CD14-positive monocyte (primary cell): ENCODE results near the gene MEF2B. TPM values are rescaled to one million over a fixed set of nuclear protein-coding genes. Genes with fewer than 3 reads are reported as not detected.

Experiments used
- DNase-seq, 3 donors: peaks; one replicate each; pipeline ENCODE4 v3.0.0-alpha.2; 2011 to 2022
- H2AFZ ChIP-seq: 2 replicates; pipeline ENCODE4 v1.6.0; 2012; ENCODE audit warnings: mild to moderate bottlenecking, low read depth, low read length, inconsistent platforms; ENCODE audit not compliant: insufficient read depth, poor library complexity, severe bottlenecking
- H3K27ac ChIP-seq, 2 donors: 1 replicate in 1 of 2; 2 replicates in 1 of 2; pipeline ENCODE4 v1.5.1; 2012 to 2013; ENCODE audit warnings: low read length in 2 of 2, control low read depth in 1 of 2, inconsistent platforms in 1 of 2, low read depth in 1 of 2, mild to moderate bottlenecking in 1 of 2
- H3K27me3 ChIP-seq, 2 donors: one replicate each; pipeline versions ENCODE4 v1.6.0 to v1.6.1; 2011 to 2013; ENCODE audit warnings: low read length in 2 of 2; ENCODE audit not compliant: control insufficient read depth in 2 of 2, insufficient read depth in 2 of 2
- H3K36me3 ChIP-seq, 2 donors: replicated peaks in 1 of 2; 1 replicate in 1 of 2; 2 replicates in 1 of 2; pipeline versions ENCODE4 v1.5.1 to v1.6.1; 2012 to 2013; ENCODE audit warnings: low read length in 2 of 2, control low read depth in 1 of 2, inconsistent platforms in 1 of 2, mild to moderate bottlenecking in 1 of 2; ENCODE audit not compliant: insufficient read depth in 2 of 2, control insufficient read depth in 1 of 2
- H3K4me1 ChIP-seq, 2 donors: 1 replicate in 1 of 2; 2 replicates in 1 of 2; pipeline versions ENCODE4 v1.5.1 to v1.6.1; 2012 to 2013; ENCODE audit warnings: low read length in 2 of 2, control low read depth in 1 of 2, inconsistent platforms in 1 of 2, mild to moderate bottlenecking in 1 of 2, moderate library complexity in 1 of 2; ENCODE audit not compliant: insufficient read depth in 2 of 2, control insufficient read depth in 1 of 2
- H3K4me2 ChIP-seq: replicated peaks from 2 replicates; pipeline ENCODE3; 2012; ENCODE audit warnings: low read length, moderate library complexity, mild to moderate bottlenecking; ENCODE audit not compliant: poor library complexity, severe bottlenecking; ENCODE audit errors: extremely low read depth
- H3K4me3 ChIP-seq, 3 experiments: fragments of 200-600 bp in 1 of 3; sonication (generic) in 1 of 3; replicated peaks in 1 of 3; 1 replicate in 2 of 3; 2 replicates in 1 of 3; pipeline ENCODE4 v1.5.1; 2011 to 2013; ENCODE audit warnings: low read length in 3 of 3, mild to moderate bottlenecking in 3 of 3, control low read depth in 2 of 3, low read depth in 2 of 3, inconsistent platforms in 1 of 3, moderate library complexity in 1 of 3
- H3K79me2 ChIP-seq: 2 replicates; pipeline ENCODE4 v1.6.0; 2012; ENCODE audit warnings: mild to moderate bottlenecking, control low read depth, inconsistent platforms, low read length, moderate library complexity; ENCODE audit not compliant: insufficient read depth
- H3K9ac ChIP-seq: 2 replicates; pipeline ENCODE4 v1.6.0; 2017; ENCODE audit warnings: low read length, mild to moderate bottlenecking; ENCODE audit not compliant: insufficient read depth, poor library complexity, severe bottlenecking
- H3K9me3 ChIP-seq, 2 donors: replicated peaks in 1 of 2; 1 replicate in 1 of 2; 2 replicates in 1 of 2; pipeline versions ENCODE4 v1.5.1 to v1.6.1; 2012 to 2013; ENCODE audit warnings: low read length in 2 of 2, control low read depth in 1 of 2; ENCODE audit not compliant: control insufficient read depth in 1 of 2, insufficient read depth in 1 of 2
- H4K20me1 ChIP-seq: 2 replicates; pipeline ENCODE4 v1.6.0; 2012; ENCODE audit warnings: mild to moderate bottlenecking, low read length, control low read depth, moderate library complexity; ENCODE audit not compliant: insufficient read depth
- H3K27ac Mint-ChIP-seq, 7 donors: one replicate each; pipeline ENCODE4 v1.8.0; 2020; ENCODE audit warnings: mild to moderate bottlenecking in 7 of 7, mixed read lengths in 7 of 7, moderate library complexity in 6 of 7, inconsistent platforms in 2 of 7
- H3K27me3 Mint-ChIP-seq, 3 donors: one replicate each; pipeline ENCODE4 v1.8.0; 2021 to 2022; ENCODE audit warnings: low read depth in 3 of 3, mild to moderate bottlenecking in 3 of 3, mixed read lengths in 3 of 3, moderate library complexity in 3 of 3, inconsistent platforms in 1 of 3
- H3K36me3 Mint-ChIP-seq, 2 donors: one replicate each; pipeline ENCODE4 v1.8.0; 2020; ENCODE audit warnings: mixed read lengths in 2 of 2, inconsistent platforms in 1 of 2, mild to moderate bottlenecking in 1 of 2
- H3K4me1 Mint-ChIP-seq: one replicate; pipeline ENCODE4 v1.8.0; 2020; ENCODE audit warnings: mild to moderate bottlenecking, mixed read lengths
- H3K4me3 Mint-ChIP-seq, 2 donors: one replicate each; pipeline ENCODE4 v1.8.0; 2020; ENCODE audit warnings: mild to moderate bottlenecking in 2 of 2, mixed read lengths in 2 of 2, moderate library complexity in 1 of 2
- H3K9me3 Mint-ChIP-seq, 7 donors: one replicate each; pipeline ENCODE4 v1.8.0; 2020 to 2022; ENCODE audit warnings: mixed read lengths in 7 of 7, mild to moderate bottlenecking in 6 of 7, moderate library complexity in 6 of 7, inconsistent platforms in 2 of 7
- CTCF ChIP-seq: fragments of 200-600 bp; IDR thresholded peaks from one replicate; pipeline ENCODE4 v1.8.0; 2022; ENCODE audit warnings: antibody characterized with exemption, mild to moderate bottlenecking
- WGBS: methylation state at CpG from one replicate; pipeline ENCODE4 v1.1.5; 2013; ENCODE audit warnings: missing lambda C conversion rate; ENCODE audit not compliant: insufficient coverage; 5-methylcytosine and 5-hydroxymethylcytosine counted together
- intact Hi-C, 2 donors: fragments of 100-400 bp; cut with micrococcal nuclease; formaldehyde crosslinking; loops; one replicate each; pipeline versions ENCODE4 v1.15.0 to v1.15.1; 2023
- polyA plus RNA-seq, 3 donors: library from polyadenylated mRNA; depleted of rRNA in 1 of 3; unstranded in 2 of 3; stranded (reverse) in 1 of 3; fragments of 300-500 nt in 2 of 3; fragments of >200 nt in 1 of 3; fragmentation: Illumina TruSeq in 2 of 3; gene quantifications; 1 replicate in 2 of 3; 2 replicates in 1 of 3; pipeline ENCODE4 v1.2.3, GENCODE V29; 2012 to 2021

MEF2B gene
- polyA plus RNA-seq, 3 donors: 0.15 to 1.8 (median 0.30) TPM

- peaks cover 22 to 30% of the 10 kb centered on the region in 2 donors for H3K36me3 Mint-ChIP-seq
- TF ChIP-seq CTCF: no peak
Observed at GRCh38 chr19:19147344-19147743, 22.7 kb downstream of the MEF2B start.

GRCh38 chr19:19146865-19147264 lies 23.2 kb downstream of the MEF2B start:
- Histone ChIP-seq H3K4me3 (no peak overlapping the region), H3K9me3 (no peaks in the 10 kb centered on the region), H3K36me3 (peaks cover 16 to 28% of the 10 kb centered on the region in 2 donors), H3K4me1 (peaks cover 3 to 6% of the 10 kb centered on the region in 2 donors), H3K4me2 (no peak overlapping the region), H2AFZ (no peak overlapping the region), H4K20me1 (no peaks in the 10 kb centered on the region), H3K27me3 (no peaks in the 10 kb centered on the region), H3K27ac (no peak overlapping the region), H3K79me2 (no peaks in the 10 kb centered on the region), H3K9ac (no peak overlapping the region)
- peaks cover 0 to 5% (median 3%) of the 10 kb centered on the region in 7 donors for H3K9me3 Mint-ChIP-seq
- intact Hi-C loops: loop anchor here (2.0 to 5.0 kb wide), 3 partner anchors 78 to 345 kb away; no protein-coding TSS in a partner anchor
- peaks cover 22 to 30% of the 10 kb centered on the region in 2 donors for H3K36me3 Mint-ChIP-seq
- H3K27me3 Mint-ChIP-seq: peaks cover 0 to 5% (median 1%) of the 10 kb centered on the region in 3 donors
- no peaks in the 10 kb centered on the region for H3K4me1 Mint-ChIP-seq
- DNase-seq: no peak
- no peak overlapping the region for H3K27ac Mint-ChIP-seq
- H3K4me3 Mint-ChIP-seq: no peak overlapping the region
- 95% methylated on average over 4 of the region's 7 CpGs for WGBS
- TF ChIP-seq CTCF: no peak

More at GRCh38 chr19:19147344-19147743, 22.7 kb downstream of the MEF2B start:
- Histone ChIP-seq H3K36me3 (peaks cover 16 to 28% of the 10 kb centered on the region in 2 donors), H3K9ac (no peak overlapping the region), H3K4me2 (no peak overlapping the region), H3K9me3 (no peaks in the 10 kb centered on the region), H3K4me1 (peaks cover 3 to 6% of the 10 kb centered on the region in 2 donors), H3K79me2 (no peaks in the 10 kb centered on the region), H2AFZ (no peak overlapping the region), H3K27me3 (no peaks in the 10 kb centered on the region), H4K20me1 (no peaks in the 10 kb centered on the region), H3K27ac (no peak overlapping the region), H3K4me3 (no peak overlapping the region)
- no peak overlapping the region for H3K4me3 Mint-ChIP-seq
- no peak for DNase-seq
- intact Hi-C loops: loop anchor here (2.0 to 5.0 kb wide), 3 partner anchors 77 to 345 kb away; no protein-coding TSS in a partner anchor
- H3K4me1 Mint-ChIP-seq: no peaks in the 10 kb centered on the region
- peak overlapping the region in 1 of 7 donors; percentile 21 for H3K27ac Mint-ChIP-seq
- H3K27me3 Mint-ChIP-seq: peaks cover 0 to 3% (median 0%) of the 10 kb centered on the region in 3 donors
- whole genome bisulfite sequencing: 100% methylated on average over 3 of the region's 5 CpGs
- H3K9me3 Mint-ChIP-seq: peaks cover 0 to 5% (median 3%) of the 10 kb centered on the region in 7 donors
